Psoas muscle (tissue), 8 donors: Measurements from ENCODE around the gene HLCS. TPM values are rescaled to one million over a fixed set of nuclear protein-coding genes. Genes with fewer than 3 reads are reported as not detected.

Experiments used
- ATAC-seq, 4 donors: fragments of 200-7000 bp; cut with Tn5 transposase; one replicate each; pipeline ENCODE4 v1.9.1; 2020; ENCODE audit warnings: moderate library complexity in 3 of 4, mild to moderate bottlenecking in 2 of 4
- DNase-seq, 2 donors: peaks; one replicate each; pipeline ENCODE4 v3.0.0-alpha.2; 2020
- H3K27ac ChIP-seq: fragments of 200-600 bp; one replicate; pipeline ENCODE4 v1.8.0; 2022
- H3K27me3 ChIP-seq, 3 donors: fragments of 200-600 bp in 1 of 3; one replicate each; pipeline versions ENCODE4 v1.6.1 to v1.8.0; 2013 to 2022; ENCODE audit warnings: low read length in 2 of 3, mild to moderate bottlenecking in 2 of 3, moderate library complexity in 1 of 3; ENCODE audit not compliant: insufficient read depth in 3 of 3
- H3K36me3 ChIP-seq, 2 donors: fragments of 200-600 bp in 1 of 2; one replicate each; pipeline versions ENCODE4 v1.6.1 to v1.8.0; 2013 to 2022; ENCODE audit warnings: low read depth in 1 of 2, mild to moderate bottlenecking in 1 of 2, moderate library complexity in 1 of 2; ENCODE audit not compliant: insufficient read depth in 1 of 2
- H3K4me1 ChIP-seq: fragments of 200-600 bp; one replicate; pipeline ENCODE4 v1.8.0; 2022
- H3K4me3 ChIP-seq: fragments of 200-600 bp; one replicate; pipeline ENCODE4 v1.8.0; 2022; ENCODE audit warnings: mild to moderate bottlenecking
- H3K9me3 ChIP-seq: fragments of 200-600 bp; one replicate; pipeline ENCODE4 v1.8.0; 2022
- WGBS, 3 donors: extraction: QIAGEN DNeasy Blood & Tissue Kit; methylation state at CpG; one replicate each; pipeline versions ENCODE4 v1.1.6 to v1.1.7; 2013; 5-methylcytosine and 5-hydroxymethylcytosine counted together
- intact Hi-C, 2 donors: fragments of 100-400 bp; cut with DNase I; formaldehyde crosslinking; loops; one replicate each; pipeline versions ENCODE4 v1.11.0 to v1.14.2; 2022
- polyA plus RNA-seq, 3 donors: library from polyadenylated mRNA; stranded (reverse); fragments of 200-250 nt; gene quantifications; one replicate each; pipeline ENCODE4 v1.2.3, GENCODE V29; 2013
- total RNA-seq, 4 donors: library from RNA; stranded (reverse); fragmentation: NEBNext Ultra II Directional in 2 of 4; extraction: Animal tissue kit (Norgen Biotek cat#: 25700) in 2 of 4; gene quantifications; one replicate each; pipeline versions ENCODE4 v1.2.1 to v1.2.4, GENCODE V29; 2021 to 2023
- TF ChIP-seq, protein P1 (sequence below): fragments of 200-600 bp; IDR thresholded peaks from one replicate; pipeline ENCODE4 v1.8.0; 2022; ENCODE audit warnings: antibody characterized with exemption
- donor health status: healthy with polysubstance abuse.
- donor health status: DM: no; HTN: no; CAD: no; lungs with moderate emphysema.
- donor health status: Bipolar disorder and iron deficiency.
- donor health status: healthy.
- donor health status: DM: yes; HTN: yes; CAD: no.
- donor health status: DM: no; HTN: no; CAD: no.
- donor health status: DM: no; HTN: no; CAD: no.
- donor health status: DM: yes; HTN: yes; CAD: no.

HLCS gene
- total and polyA plus RNA-seq, 7 donors = 3.6 to 13.5 (median 8.1) TPM

DNA sequence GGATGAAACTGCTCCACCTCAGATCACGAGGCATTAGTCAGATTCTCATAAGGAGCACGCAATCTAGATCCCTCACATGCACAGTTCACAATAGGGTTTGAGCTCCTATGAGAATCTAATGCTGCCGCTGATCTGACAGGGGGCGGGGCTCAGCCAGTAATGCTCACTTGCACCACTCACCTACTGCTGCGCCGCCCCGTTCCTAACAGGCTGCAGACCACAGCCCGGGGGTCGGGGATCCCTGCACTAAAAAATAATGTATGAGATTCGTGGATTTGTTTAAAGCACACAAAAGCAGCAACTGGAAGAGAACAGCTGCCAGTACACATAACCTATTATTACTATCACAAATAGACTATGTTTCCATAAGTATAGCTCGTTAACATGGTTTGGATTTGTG is 72.9 kb downstream of the HLCS start:
- 96 to 98% (median 96%) methylated on average over 11 of the region's 11 CpGs for WGBS, 3 donors
- Histone ChIP-seq H3K27me3 (no peaks in the 10 kb centered on the region), H3K36me3 (peaks cover 3 to 8% of the 10 kb centered on the region in 2 donors), H3K4me1 (peaks cover 4% of the 10 kb centered on the region), H3K27ac (no peak overlapping the region), H3K9me3 (no peaks in the 10 kb centered on the region), H3K4me3 (no peak overlapping the region)
- TF ChIP-seq, protein P1, sequence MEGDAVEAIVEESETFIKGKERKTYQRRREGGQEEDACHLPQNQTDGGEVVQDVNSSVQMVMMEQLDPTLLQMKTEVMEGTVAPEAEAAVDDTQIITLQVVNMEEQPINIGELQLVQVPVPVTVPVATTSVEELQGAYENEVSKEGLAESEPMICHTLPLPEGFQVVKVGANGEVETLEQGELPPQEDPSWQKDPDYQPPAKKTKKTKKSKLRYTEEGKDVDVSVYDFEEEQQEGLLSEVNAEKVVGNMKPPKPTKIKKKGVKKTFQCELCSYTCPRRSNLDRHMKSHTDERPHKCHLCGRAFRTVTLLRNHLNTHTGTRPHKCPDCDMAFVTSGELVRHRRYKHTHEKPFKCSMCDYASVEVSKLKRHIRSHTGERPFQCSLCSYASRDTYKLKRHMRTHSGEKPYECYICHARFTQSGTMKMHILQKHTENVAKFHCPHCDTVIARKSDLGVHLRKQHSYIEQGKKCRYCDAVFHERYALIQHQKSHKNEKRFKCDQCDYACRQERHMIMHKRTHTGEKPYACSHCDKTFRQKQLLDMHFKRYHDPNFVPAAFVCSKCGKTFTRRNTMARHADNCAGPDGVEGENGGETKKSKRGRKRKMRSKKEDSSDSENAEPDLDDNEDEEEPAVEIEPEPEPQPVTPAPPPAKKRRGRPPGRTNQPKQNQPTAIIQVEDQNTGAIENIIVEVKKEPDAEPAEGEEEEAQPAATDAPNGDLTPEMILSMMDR = no peak
- DNase-seq (no peak), ATAC-seq (no peak)
- intact Hi-C loops = no loop called here

DNA sequence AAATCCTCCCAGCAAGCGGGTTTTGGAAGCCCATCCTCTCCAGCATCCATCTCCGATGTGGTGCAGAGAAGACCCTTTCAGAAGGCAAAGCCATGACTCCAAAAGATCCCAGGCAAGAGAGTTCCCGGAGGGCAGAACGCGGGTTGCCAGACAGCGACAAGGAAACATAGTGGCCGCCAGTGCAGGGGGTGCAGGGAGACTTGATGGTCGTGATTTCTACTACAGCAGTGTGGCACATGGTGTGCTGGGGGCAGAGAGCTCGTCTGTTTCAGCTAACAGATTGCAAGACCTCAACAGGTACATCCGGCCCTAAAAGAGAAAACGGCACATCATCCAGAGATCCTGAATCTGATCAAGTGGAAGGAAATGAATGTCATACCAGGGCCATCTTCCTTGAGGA is 74.3 kb downstream of the HLCS start:
- intact Hi-C loops = no loop called here
- H3K4me3 ChIP-seq = no peak overlapping the region

GRCh38 chr21:36891692-36892091 is 74.8 kb downstream of the HLCS start:
- no peak for DNase-seq
- 56 to 68% (median 60%) methylated on average over 2 of the region's 2 CpGs for WGBS, 3 donors
- no peak overlapping the region for H3K27ac ChIP-seq
- intact Hi-C loops = no loop called here
- no peak overlapping the region for H3K4me3 ChIP-seq
- H3K4me1 ChIP-seq = peaks cover 4% of the 10 kb centered on the region
- ATAC-seq = no peak
- TF ChIP-seq, protein P1 = no peak
- H3K36me3 ChIP-seq = peaks cover 3 to 7% of the 10 kb centered on the region in 2 donors
- no peaks in the 10 kb centered on the region for H3K27me3 ChIP-seq
- no peaks in the 10 kb centered on the region for H3K9me3 ChIP-seq

More for the DNA sequence above, 74.3 kb downstream of the HLCS start:
- TF ChIP-seq, protein P1 = no peak
- Histone ChIP-seq H3K27me3 (no peaks in the 10 kb centered on the region), H3K4me1 (peaks cover 4% of the 10 kb centered on the region), H3K27ac (no peak overlapping the region), H3K36me3 (peaks cover 3 to 8% of the 10 kb centered on the region in 2 donors), H3K9me3 (no peaks in the 10 kb centered on the region)
- ATAC-seq (no peak), DNase-seq (no peak)
- WGBS, 3 donors = 92 to 99% (median 95%) methylated on average over 11 of the region's 11 CpGs

- peaks cover under 1 to 3% of the 10 kb centered on the region in 2 donors for H3K36me3 ChIP-seq
- 65 to 92% (median 70%) methylated on average over 5 of the region's 5 CpGs for WGBS, 3 donors
These were observed 75.3 kb downstream of the HLCS start for GRCh38 chr21:36891121-36891520.

More at GRCh38 chr21:36891121-36891520, 75.3 kb downstream of the HLCS start:
- TF ChIP-seq, protein P1 = no peak
- DNase-seq (no peak), ATAC-seq (no peak)
- Histone ChIP-seq H3K27me3 (no peaks in the 10 kb centered on the region), H3K4me1 (peaks cover 4% of the 10 kb centered on the region), H3K9me3 (no peaks in the 10 kb centered on the region), H3K27ac (no peak overlapping the region), H3K4me3 (no peak overlapping the region)
- intact Hi-C loops = no loop called here
